HG03565 (cell line): ENCODE data around the gene SYT14.
"Not testable (repeated sequence)": the region's sequence is repeated elsewhere in the genome, so short reads cannot be mapped to it uniquely, and the experiment has no call there.

Experiments
- ATAC-seq: cut with Tn5 transposase; IDR thresholded peaks from one replicate; pipeline ENCODE4 v1.9.1; 2021; ENCODE audit warnings: mild to moderate bottlenecking, moderate library complexity; ENCODE audit not compliant: unreplicated experiment

Gene SYT14

DNA sequence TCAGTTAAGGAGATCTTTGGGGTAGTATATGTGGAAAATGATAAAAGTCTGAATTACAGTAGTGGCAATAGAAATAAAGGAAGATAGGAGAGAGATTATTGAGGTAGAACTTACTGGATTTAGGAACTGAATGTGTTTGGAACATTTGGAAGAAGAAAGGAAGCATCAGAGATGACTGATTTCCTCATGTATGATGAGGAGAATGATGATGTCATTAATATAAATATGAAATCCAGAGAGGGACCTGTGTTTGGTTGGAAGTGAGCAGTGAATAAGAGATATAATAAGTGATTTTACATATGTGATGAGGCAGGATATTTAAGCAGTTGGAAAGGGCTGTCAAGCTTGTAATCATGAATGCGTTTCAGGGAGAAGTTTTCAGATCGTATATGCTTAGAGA, 86.3 kb downstream of the SYT14 start:
- ATAC-seq: no peak

GRCh38 chr1:210024996-210025395, 87.0 kb downstream of the SYT14 start:
- no peak for ATAC-seq

DNA sequence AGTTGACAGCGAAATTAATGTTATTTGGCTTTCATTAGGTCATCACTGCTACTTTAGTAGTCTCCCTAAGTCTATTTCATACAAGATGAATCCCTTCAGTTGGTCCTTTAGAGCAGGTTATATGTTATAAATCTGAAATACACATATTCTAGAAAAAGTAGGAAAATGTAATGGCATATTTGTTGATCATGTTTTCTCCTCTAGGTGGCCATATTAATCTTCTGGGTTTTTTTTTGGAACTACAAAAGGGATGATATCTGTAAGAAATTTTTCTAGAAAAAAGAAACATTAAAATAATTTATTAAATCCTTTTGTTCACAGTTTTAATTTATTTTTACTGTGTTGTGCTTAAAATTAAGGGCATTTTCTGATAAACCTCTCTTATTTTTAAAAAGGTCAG, 87.9 kb downstream of the SYT14 start:
- no peak for ATAC-seq

- ATAC-seq: no peak
Measured at GRCh38 chr1:210027994-210028393, 90.0 kb downstream of the SYT14 start.

DNA sequence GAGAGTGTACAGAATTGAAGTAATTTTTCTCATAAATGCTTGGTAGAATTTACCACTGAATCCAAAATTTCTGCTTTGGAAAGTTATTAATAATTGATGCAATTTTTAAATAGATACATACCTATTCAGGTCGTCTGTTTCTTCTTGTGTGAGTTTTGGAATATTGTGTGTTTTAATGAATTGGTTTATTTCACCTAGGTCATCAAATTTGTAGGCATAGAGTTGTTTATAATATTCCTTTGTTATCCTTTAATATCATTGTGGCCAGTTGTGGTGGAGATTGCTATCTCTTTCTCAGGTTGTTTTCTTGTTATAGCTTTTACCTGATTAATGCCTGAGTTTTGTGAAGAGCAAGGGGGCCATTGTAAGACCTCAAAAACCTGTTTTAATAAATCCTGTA, 93.5 kb downstream of the SYT14 start:
- no peak for ATAC-seq

GRCh38 chr1:210043058-210043457, 105.0 kb downstream of the SYT14 start:
- no peak for ATAC-seq

DNA sequence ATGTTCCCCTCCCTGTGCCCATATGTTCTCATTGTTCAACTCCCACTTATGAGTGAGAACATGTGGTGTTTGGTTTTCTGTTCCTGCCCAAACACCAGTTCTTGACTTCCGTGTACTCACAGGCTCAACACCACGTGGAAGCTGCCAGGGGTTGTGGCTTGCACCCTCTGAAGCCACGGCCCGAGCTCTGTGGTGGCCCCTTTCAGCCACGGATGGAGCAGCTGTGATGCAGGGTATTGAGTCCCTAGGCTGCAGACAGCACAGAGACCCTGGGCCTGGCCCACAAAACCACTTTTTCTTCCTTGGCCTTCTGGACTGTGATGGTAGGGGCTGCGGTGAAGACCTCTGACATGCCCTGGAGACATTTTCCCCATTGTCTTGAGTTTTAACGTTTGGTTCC, 111.6 kb downstream of the SYT14 start:
- no peak for ATAC-seq

- ATAC-seq: not testable (repeated sequence)
Measured at GRCh38 chr1:210050491-210050890, 112.5 kb downstream of the SYT14 start.

GRCh38 chr1:210053126-210053525, 115.1 kb downstream of the SYT14 start:
- ATAC-seq: no peak

GRCh38 chr1:210057593-210057992, 119.6 kb downstream of the SYT14 start:
- no peak for ATAC-seq

GRCh38 chr1:210061992-210062391, 124.0 kb downstream of the SYT14 start:
- no peak for ATAC-seq

GRCh38 chr1:210070531-210070930, 132.5 kb downstream of the SYT14 start:
- ATAC-seq: no peak

DNA sequence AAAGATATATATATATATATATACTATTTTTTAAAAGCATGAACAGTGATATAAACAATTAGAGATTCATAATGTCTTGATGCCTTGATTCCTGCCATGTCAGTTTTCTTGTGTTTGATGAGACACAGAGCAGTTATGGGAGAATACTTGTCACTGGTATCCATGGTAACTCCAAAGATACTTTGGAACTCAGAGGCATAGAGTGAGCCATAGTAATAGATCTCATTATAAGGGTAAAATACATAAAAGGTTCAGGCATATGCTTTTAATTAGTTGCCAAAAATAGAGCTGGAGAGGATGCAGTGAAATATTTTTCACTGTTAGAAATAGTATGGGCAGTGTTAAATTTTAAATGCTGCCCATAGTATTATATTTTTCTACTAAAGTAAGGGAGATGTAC, 134.1 kb downstream of the SYT14 start:
- no peak for ATAC-seq

GRCh38 chr1:210072896-210073504, 135.0 kb downstream of the SYT14 start:
- ATAC-seq: no peak

- no peak for ATAC-seq
Measured at GRCh38 chr1:210074904-210075303, 136.9 kb downstream of the SYT14 start.

- no peak for ATAC-seq
Measured at GRCh38 chr1:210076620-210077019, 138.6 kb downstream of the SYT14 start.

- ATAC-seq: no peak
Measured at GRCh38 chr1:210081494-210081893, 143.5 kb downstream of the SYT14 start.

GRCh38 chr1:210085359-210085758, 147.3 kb downstream of the SYT14 start:
- no peak for ATAC-seq

- ATAC-seq: no peak
Measured at GRCh38 chr1:210087058-210087457, 149.0 kb downstream of the SYT14 start.

DNA sequence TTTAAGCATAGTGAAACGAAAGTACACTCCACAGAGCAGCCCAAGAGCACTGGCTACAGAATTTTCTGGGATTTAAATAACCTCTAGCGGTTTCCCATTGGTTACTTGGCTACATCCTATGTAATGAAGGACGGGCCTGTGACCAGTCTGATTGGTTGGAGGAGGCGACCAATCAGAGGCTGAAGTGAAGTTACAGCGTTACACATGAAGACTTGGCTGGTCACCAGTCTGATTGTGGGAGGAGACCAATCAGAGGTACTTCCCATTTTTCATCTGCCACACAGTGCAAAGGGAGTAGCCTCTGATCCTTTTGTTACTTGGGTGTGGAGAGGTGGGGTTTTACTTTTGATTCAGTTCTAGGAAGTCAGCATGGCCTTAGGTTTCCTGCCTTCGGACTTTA, 151.8 kb downstream of the SYT14 start:
- ATAC-seq: no peak

DNA sequence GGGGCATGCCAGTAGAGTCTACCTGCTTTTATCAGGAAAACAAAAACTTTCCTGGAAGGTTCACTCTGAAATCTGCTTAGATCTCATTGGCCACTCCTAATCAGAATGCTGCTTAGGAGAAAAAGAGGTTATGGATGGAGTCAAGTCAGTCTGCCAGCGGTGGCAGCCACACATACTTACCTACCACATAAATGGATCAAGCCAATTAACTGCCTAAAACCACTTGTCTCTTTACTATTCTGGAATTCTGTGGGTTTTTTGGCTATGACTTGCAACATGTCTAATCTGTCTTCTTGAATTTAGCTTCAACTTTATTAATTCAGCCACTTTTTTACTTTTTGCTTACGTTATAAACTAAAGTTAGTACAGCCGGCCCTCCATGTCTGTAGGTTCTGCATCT, 154.3 kb downstream of the SYT14 start:
- ATAC-seq: no peak

GRCh38 chr1:210093461-210093860, 155.4 kb downstream of the SYT14 start:
- ATAC-seq: no peak

- no peak for ATAC-seq
Measured at GRCh38 chr1:210098356-210098755, 160.3 kb downstream of the SYT14 start.
